Mucosa of descending colon (tissue), 3 donors: ENCODE measurements around the gene PFDN5. TPM values are rescaled to one million over a fixed set of nuclear protein-coding genes. Genes with fewer than 3 reads are reported as not detected.

Experiments
- ATAC-seq: fragments of 200-7000 bp; cut with Tn5 transposase; one replicate; pipeline ENCODE4 v1.9.1; 2020; ENCODE audit warnings: mild to moderate bottlenecking, moderate library complexity
- DNase-seq, 3 donors: peaks; one replicate each; pipeline ENCODE4 v3.0.0-alpha.2; 2020
- H3K36me3 ChIP-seq: fragments of 200-600 bp; one replicate; pipeline ENCODE4 v1.8.0; 2021; ENCODE audit warnings: low read depth, mild to moderate bottlenecking
- H3K4me1 ChIP-seq: fragments of 200-600 bp; one replicate; pipeline ENCODE4 v1.8.0; 2021; ENCODE audit warnings: low read depth, mild to moderate bottlenecking
- H3K4me3 ChIP-seq: fragments of 200-600 bp; one replicate; pipeline ENCODE4 v1.8.0; 2021; ENCODE audit warnings: mild to moderate bottlenecking
- H3K9me3 ChIP-seq: fragments of 200-600 bp; one replicate; pipeline ENCODE4 v1.8.0; 2021; ENCODE audit warnings: mild to moderate bottlenecking
- CTCF ChIP-seq: fragments of 200-600 bp; IDR thresholded peaks from one replicate; pipeline ENCODE4 v1.8.0; 2022; ENCODE audit warnings: antibody characterized with exemption, mild to moderate bottlenecking
- intact Hi-C, 2 donors: fragments of 100-400 bp; cut with DNase I in 1 of 2; cut with micrococcal nuclease in 1 of 2; formaldehyde crosslinking; loops; one replicate each; pipeline versions ENCODE4 v1.11.0 to v1.11.1; 2022; cut with DNase I, micrococcal nuclease
- total RNA-seq, 3 donors: library from RNA; stranded (reverse); fragmentation: NEBNext Ultra II Directional in 2 of 3; extraction: Animal tissue kit (Norgen Biotek cat#: 25700) in 2 of 3; gene quantifications; one replicate each; pipeline versions ENCODE4 v1.2.1 to v1.2.4, GENCODE V29; 2021 to 2023
- donor health status: DM: no; HTN: no; CAD: no; lungs with moderate emphysema.
- donor health status: DM: no; HTN: no; CAD: no.
- donor health status: DM: no; HTN: yes; CAD: no.

PFDN5 gene
- total RNA-seq, 3 donors from 2014 or later = 262 to 390 (median 268) TPM

GRCh38 chr12:53267306-53267998, 27.9 kb upstream of the PFDN5 start:
- DNase-seq (no peak), ATAC-seq (peak; percentile 45)
- H3K4me3 ChIP-seq = peak overlapping the region; percentile 24
- no peaks in the 10 kb centered on the region for H3K9me3 ChIP-seq
- H3K36me3 ChIP-seq = no peaks in the 10 kb centered on the region
- intact Hi-C loops = no loop called here
- no peak for TF ChIP-seq CTCF
- H3K4me1 ChIP-seq = peaks cover 6% of the 10 kb centered on the region

GRCh38 chr12:53267999-53268629, 27.2 kb upstream of the PFDN5 start, which contains the start of gene ESPL1:
Gene ESPL1, plus strand, starts transcription at chr12:53268299. Its CDS starts 468 bp downstream, at chr12:53268767.
- DNase-seq (peak; percentile 77 to 82 (median 81)), ATAC-seq (peak; percentile 93)
- Histone ChIP-seq H3K4me3 (peak within 1 kb of the TSS; percentile 24), H3K9me3 (no peaks in the 10 kb centered on the region), H3K36me3 (no peaks in the 10 kb centered on the region), H3K4me1 (peaks cover 6% of the 10 kb centered on the region)
- intact Hi-C loops = no loop called here
- TF ChIP-seq CTCF = peak; percentile 23

- peak overlapping the region; percentile 24 for H3K4me3 ChIP-seq
- peak; percentile 7 for ATAC-seq
- no peaks in the 10 kb centered on the region for H3K9me3 ChIP-seq
- TF ChIP-seq CTCF = no peak
- intact Hi-C loops = no loop called here
- H3K36me3 ChIP-seq = no peaks in the 10 kb centered on the region
- H3K4me1 ChIP-seq = peaks cover 6% of the 10 kb centered on the region
- no peak for DNase-seq
Observed at GRCh38 chr12:53268630-53269562, 26.4 kb upstream of the PFDN5 start.

GRCh38 chr12:53274445-53274844, 20.9 kb upstream of the PFDN5 start:
- no peak for TF ChIP-seq CTCF
- no peaks in the 10 kb centered on the region for H3K9me3 ChIP-seq
- H3K4me3 ChIP-seq = no peak overlapping the region
- intact Hi-C loops = no loop called here
- ATAC-seq (no peak), DNase-seq (no peak)
- H3K4me1 ChIP-seq = no peaks in the 10 kb centered on the region
- no peaks in the 10 kb centered on the region for H3K36me3 ChIP-seq

GRCh38 chr12:53276511-53276910, 18.8 kb upstream of the PFDN5 start:
- no peaks in the 10 kb centered on the region for H3K36me3 ChIP-seq
- no peak for DNase-seq
- H3K9me3 ChIP-seq = no peaks in the 10 kb centered on the region
- H3K4me1 ChIP-seq = no peaks in the 10 kb centered on the region
- no peak overlapping the region for H3K4me3 ChIP-seq
- intact Hi-C loops = no loop called here
- ATAC-seq = no peak
- no peak for TF ChIP-seq CTCF
